ENCODE results near the gene COPS6.

The COPS6 gene

GRCh38 chr7:100101016-100101862 lies 12.5 kb downstream of the COPS6 start, which contains the start of the genes AP4M1 and MCM7:
Gene AP4M1 (plus strand): TSS chr7:100101643. CDS start chr7:100101715, 72 bp downstream.
Gene MCM7 (minus strand): TSS chr7:100101397. CDS start chr7:100101294, 103 bp downstream.
- DNase-seq (ENCODE audit: low read depth), result peak; percentile 99

GRCh38 chr7:100102950-100103840 lies 14.4 kb downstream of the COPS6 start:
- peak; percentile 99 for DNase-seq (ENCODE audit: low read depth)

DNA sequence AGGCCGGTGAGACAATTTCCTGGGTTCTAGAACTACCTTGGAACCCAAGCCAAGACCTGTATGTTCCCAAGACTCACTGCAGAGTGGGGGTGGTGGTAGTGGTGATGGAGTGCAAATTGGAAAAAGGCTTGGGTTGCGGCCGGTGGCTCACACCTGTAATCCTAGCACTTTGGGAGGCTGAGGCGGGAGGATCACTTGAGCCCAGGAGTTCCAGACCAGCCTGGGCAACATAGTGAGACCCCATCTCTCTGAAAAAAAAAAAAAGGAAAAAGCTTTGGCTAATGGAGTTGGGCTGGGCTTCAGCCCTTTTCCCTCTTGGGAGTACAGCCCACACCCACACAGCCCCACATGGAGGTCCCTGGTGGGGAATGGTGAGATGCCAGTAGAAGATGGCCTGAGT lies 16.8 kb downstream of the COPS6 start:
- DNase-seq (ENCODE audit: low read depth), result no peak

- DNase-seq (ENCODE audit: low read depth), result no peak
Measured at GRCh38 chr7:100106633-100107032, 17.9 kb downstream of the COPS6 start.

DNA sequence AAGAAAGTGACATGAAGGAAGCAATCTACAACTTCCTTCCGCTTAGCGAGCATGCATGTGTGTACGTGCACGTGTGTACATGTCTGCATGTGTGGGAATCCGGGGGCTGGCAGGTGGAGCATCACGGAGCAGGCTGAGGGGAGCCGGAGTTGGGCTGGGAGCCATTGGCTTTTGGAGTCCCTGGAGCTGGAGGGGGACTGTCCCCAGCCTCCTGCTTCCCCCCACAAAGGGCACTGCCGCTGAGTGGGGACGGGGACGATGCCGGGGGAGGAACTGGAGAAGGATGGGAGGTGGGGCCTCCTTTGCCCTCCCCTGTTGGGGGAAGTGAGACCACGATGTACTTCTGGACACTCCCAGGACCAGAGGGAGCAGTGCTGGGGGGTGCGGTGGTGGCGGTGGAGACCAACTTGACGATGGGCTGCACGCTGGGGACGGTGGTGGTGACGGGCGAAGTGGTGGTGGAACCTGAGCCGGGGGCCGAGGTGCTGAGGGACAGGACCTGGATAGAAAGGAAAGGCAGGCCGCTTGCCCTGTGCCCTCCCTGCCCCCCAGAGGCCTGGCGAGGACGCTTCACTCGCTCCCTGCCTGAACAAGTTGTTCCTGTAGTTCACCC lies 18.5 kb downstream of the COPS6 start:
- no peak for DNase-seq (ENCODE audit: low read depth)

- DNase-seq (ENCODE audit: low read depth), result no peak
Measured at GRCh38 chr7:100107890-100108289, 19.1 kb downstream of the COPS6 start.

DNA sequence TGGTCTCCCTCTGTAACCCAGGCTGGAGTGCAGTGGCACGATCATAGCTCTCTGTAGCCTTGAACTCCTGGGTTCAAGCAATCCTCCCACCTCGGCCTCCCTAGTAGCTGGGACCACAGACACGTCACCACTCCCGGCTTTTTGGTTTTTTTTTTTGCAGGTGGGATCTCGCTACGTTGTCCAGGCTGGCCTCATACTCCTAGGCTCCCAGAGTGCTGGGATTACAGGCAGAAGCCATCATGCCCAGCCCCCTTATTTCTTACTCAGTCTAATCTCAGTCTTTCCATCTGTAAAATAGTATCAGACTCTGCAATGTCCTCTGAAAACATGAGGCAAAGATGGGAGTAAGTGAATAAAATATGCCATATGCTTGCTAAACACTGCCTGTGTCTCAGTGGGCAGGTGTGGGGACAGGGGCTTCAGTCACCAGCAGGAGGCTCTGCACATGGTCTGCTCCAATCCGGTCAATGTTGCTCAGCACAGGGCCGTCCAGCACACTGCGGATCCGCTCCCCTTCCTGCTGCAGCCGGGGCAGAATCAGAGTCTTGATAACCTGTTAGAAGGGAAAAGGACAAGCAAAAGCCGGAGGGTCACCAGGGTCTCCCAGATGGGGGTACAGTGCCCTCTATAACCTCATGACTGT lies 20.9 kb downstream of the COPS6 start:
- DNase-seq (ENCODE audit: low read depth), result no peak

GRCh38 chr7:100111156-100111555 lies 22.4 kb downstream of the COPS6 start:
- DNase-seq (ENCODE audit: low read depth), result no peak

DNA sequence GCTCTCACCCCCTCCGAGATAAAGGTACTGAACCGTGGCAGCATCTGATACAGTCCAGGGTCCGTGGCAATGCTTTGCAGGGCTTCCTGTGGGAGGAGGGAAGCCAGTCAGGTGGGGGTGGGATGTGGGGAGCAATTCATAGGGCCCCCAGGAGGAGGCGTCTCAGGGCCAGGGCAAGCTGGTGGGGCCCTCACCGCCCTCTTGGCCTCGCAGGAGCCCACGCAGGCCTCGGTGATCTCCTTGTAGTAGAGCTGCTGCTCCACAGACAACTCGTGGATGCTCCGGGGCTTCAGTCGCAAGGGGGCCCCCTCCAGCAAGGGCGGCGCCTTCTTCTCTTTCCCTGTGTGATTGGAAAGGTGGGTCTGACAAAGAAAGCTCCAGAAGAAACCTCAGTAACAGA lies 23.1 kb downstream of the COPS6 start:
- DNase-seq (ENCODE audit: low read depth), result no peak

DNA sequence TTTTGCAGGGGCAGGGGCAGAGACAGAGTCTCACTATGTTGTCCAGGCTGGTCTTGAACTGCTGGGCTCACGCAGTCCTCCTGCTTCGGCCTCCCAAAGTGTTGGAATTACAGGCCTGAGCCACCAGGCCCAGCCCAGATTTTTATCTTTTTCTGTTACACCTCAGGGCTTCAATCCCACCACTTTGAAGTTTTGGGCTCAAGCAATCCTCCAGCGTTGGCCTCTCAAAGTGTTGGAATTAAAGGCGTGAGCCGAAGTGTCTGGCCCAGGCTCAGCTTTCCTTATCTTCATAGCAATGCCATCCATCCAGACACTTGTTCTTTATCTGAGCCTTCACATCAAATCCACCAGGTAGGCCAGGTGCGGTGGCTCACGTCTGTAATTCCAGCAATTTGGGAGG lies 26.3 kb downstream of the COPS6 start:
- no peak for DNase-seq (ENCODE audit: low read depth)

GRCh38 chr7:100118388-100119071 lies 29.8 kb downstream of the COPS6 start:
- DNase-seq (ENCODE audit: low read depth), result no peak

GRCh38 chr7:100119072-100119969 lies 30.6 kb downstream of the COPS6 start, which contains the start of the genes CNPY4 and TAF6:
Gene CNPY4 (plus strand): TSS chr7:100119634. CDS start chr7:100119745, 111 bp downstream.
Gene TAF6 (minus strand): TSS chr7:100119358. CDS start chr7:100114209, 5,149 bp downstream.
- peak; percentile 95 for DNase-seq (ENCODE audit: low read depth)

DNA sequence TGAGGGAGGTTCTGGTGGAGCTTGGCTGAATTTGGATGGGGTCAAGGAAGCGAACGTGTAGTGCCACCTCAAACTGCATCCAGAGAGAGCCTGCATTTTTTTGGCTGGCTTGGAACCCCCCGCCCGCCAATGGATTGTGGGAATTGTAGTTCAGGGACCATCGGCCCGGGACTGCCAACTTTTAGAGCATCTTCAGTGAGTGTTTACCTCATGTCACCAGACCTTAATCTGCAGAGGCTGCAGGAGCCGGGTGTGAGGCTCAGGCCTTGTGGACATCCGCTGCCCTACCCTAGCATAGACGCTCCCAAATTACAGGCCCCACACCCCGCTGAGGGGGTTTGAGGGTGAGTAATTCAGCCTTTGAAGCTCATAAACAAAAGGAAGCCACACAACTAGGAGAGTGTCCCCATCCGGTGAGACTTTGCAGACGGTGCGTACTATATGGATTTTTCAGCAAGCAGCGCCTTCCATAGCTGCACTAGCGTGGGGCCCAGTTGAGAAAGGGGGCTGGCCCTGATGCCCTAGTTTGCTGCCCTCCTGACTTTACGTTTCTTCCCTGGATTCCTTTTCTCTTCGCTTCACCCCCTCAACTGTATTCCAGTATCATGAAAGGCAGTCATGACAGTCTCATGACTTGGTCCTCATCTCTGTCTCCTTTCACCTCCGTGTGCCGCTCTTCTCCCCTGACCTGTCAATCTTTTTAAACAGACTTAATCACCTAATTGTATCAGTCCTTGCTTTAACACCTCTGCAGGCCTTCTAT lies 31.4 kb downstream of the COPS6 start:
- DNase-seq (ENCODE audit: low read depth), result peak; percentile 73

- DNase-seq (ENCODE audit: low read depth), result no peak
Measured at GRCh38 chr7:100120733-100121036, 31.9 kb downstream of the COPS6 start.

DNA sequence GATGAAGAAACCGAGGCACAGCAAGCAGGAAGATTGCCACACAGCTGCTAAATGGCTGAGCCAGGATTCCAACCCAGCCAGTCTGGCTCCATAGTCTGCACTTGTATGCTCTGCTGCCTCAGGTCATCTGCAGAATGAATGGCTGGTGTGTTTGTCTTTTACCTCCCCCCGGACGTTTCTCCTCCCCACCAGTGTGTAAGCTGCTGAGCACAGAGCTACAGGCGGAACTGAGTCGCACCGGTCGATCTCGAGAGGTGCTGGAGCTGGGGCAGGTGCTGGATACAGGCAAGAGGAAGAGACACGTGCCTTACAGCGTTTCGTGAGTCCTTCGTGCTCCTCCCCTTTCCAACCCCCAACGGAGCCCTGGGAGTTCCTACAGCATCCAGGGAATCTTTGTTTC lies 33.3 kb downstream of the COPS6 start:
- no peak for DNase-seq (ENCODE audit: low read depth)

- DNase-seq (ENCODE audit: low read depth), result no peak
Measured at GRCh38 chr7:100122568-100122967, 33.8 kb downstream of the COPS6 start.

DNA sequence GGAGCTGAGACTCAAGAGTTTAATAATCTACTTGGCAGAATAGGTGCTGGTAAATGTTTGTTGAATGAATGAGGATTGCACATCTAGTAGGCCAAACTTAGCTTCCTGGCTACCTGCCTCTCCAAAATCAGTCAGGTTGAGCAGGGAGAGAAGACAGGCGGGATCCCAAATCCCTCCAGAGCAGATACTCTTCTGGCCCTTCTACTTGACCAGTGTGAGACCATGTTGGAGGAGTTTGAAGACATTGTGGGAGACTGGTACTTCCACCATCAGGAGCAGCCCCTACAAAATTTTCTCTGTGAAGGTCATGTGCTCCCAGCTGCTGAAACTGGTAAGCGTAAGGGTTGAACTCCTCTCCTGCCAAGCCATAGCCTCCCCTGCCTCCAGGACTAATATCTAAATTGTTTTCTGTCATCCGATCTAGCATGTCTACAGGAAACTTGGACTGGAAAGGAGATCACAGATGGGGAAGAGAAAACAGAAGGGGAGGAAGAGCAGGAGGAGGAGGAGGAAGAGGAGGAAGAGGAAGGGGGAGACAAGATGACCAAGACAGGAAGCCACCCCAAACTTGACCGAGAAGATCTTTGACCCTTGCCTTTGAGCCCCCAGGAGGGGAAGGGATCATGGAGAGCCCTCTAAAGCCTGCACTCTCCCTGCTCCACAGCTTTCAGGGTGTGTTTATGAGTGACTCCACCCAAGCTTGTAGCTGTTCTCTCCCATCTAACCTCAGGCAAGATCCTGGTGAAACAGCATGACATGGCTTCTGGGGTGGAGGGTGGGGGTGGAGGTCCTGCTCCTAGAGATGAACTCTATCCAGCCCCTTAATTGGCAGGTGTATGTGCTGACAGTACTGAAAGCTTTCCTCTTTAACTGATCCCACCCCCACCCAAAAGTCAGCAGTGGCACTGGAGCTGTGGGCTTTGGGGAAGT lies 35.8 kb downstream of the COPS6 start:
- no peak for DNase-seq (ENCODE audit: low read depth)

- DNase-seq (ENCODE audit: low read depth), result no peak
Measured at GRCh38 chr7:100126239-100126930, 37.6 kb downstream of the COPS6 start.
